ENCODE measurements around the gene RAB11B.
"Not testable (repeated sequence)": the region's sequence is repeated elsewhere in the genome, so short reads cannot be mapped to it uniquely, and the experiment has no call there.

The RAB11B gene

GRCh38 chr19:8430650-8431049, 40.5 kb downstream of the RAB11B start:
- DNase-seq: no peak

GRCh38 chr19:8438236-8438635, 48.1 kb downstream of the RAB11B start:
- DNase-seq: no peak

GRCh38 chr19:8441725-8442544, 51.8 kb downstream of the RAB11B start:
- DNase-seq: no peak

GRCh38 chr19:8444140-8444676, 54.0 kb downstream of the RAB11B start:
- DNase-seq: not testable (repeated sequence)

GRCh38 chr19:8444677-8445487, 54.7 kb downstream of the RAB11B start, which contains the start of gene HNRNPM:
Gene HNRNPM (plus strand): TSS chr19:8444975. CDS start chr19:8444999, 24 bp downstream.
- peak; percentile 99 for DNase-seq

GRCh38 chr19:8445488-8446001, 55.4 kb downstream of the RAB11B start:
- peak; percentile 8 to 61 for DNase-seq

GRCh38 chr19:8446061-8446709, 56.0 kb downstream of the RAB11B start:
- DNase-seq: no peak

- peak in 1 of 2 donors; percentile 17 for DNase-seq
Observed at GRCh38 chr19:8449830-8450229, 59.7 kb downstream of the RAB11B start.

- DNase-seq: no peak
Observed at GRCh38 chr19:8451377-8451776, 61.2 kb downstream of the RAB11B start.

- no peak for DNase-seq
Observed at GRCh38 chr19:8451885-8452284, 61.7 kb downstream of the RAB11B start.

- DNase-seq: no peak
Observed at GRCh38 chr19:8452446-8453123, 62.4 kb downstream of the RAB11B start.

GRCh38 chr19:8453616-8454015, 63.5 kb downstream of the RAB11B start:
- DNase-seq: no peak

Measured in inflammatory macrophage (primary cell).